HepG2 (cell line): Measurements from ENCODE around the gene MTCL1. TPM values are rescaled to one million over a fixed set of nuclear protein-coding genes. Genes with fewer than 3 reads are reported as not detected.

Experiments
- ATAC-seq: fragments of 200-7000 bp; cut with Tn5 transposase; 3 replicates; pipeline ENCODE4 v1.9.1; 2020; ENCODE audit warnings: mild to moderate bottlenecking, moderate library complexity
- BruUV-seq: library from RNA; stranded (reverse); fragments of 400-500 nt; replicated peaks from 2 replicates; lab custom pipeline; 2021; lab: Mats Ljungman, UMichigan
- CTCF ChIA-PET: fragments of 300-600 bp; formaldehyde crosslinking; extraction: SDS; loops from one replicate; lab custom pipeline; 2021; ENCODE audit warnings: low total read pairs, inconsistent platforms, low intra/inter-chr PET ratio; lab: Yijun Ruan, JAX
- POLR2A ChIA-PET: fragments of 350-600 bp; sonication (Branson Sonifier 250); formaldehyde crosslinking; loops from one replicate; lab custom pipeline; 2020; ENCODE audit warnings: antibody characterized with exemption, inconsistent platforms; lab: Yijun Ruan, JAX
- DNase-seq: peaks from one replicate; pipeline ENCODE4 v3.0.0-alpha.2; 2015; ENCODE audit warnings: low spot score
- FAIRE-seq: peaks from 3 replicates; lab custom pipeline; 2011; peaks lifted over from hg19 to GRCh38; lab: Jason Lieb, UNC
- H2AFZ ChIP-seq: one replicate; pipeline ENCODE4 v1.6.1; 2011; ENCODE audit warnings: low read length, inconsistent platforms
- H3K27ac ChIP-seq: fragments of 300-600 bp; 3 replicates; pipeline ENCODE4 v1.8.0; 2011; ENCODE audit warnings: mixed run types, mild to moderate bottlenecking, mixed read lengths, low read length, inconsistent platforms; ENCODE audit not compliant: insufficient read depth; ENCODE audit errors: extremely low read length
- H3K27me3 ChIP-seq, 2 experiments: fragments of 200-600 bp in 1 of 2; 2 replicates in 1 of 2; 3 replicates in 1 of 2; pipeline versions ENCODE4 v1.6.0 to v1.8.0; 2011; ENCODE audit warnings: low read length in 2 of 2, mild to moderate bottlenecking in 2 of 2, moderate library complexity in 2 of 2, inconsistent platforms in 1 of 2; ENCODE audit not compliant: insufficient read depth in 2 of 2, control insufficient read depth in 1 of 2
- H3K36me3 ChIP-seq, 2 experiments: fragments of 200-600 bp in 1 of 2; replicated peaks in 1 of 2; 2 replicates in 1 of 2; 3 replicates in 1 of 2; pipeline versions ENCODE4 v1.5.1 to v1.8.0; 2011; ENCODE audit warnings: low read length in 2 of 2, inconsistent platforms in 1 of 2; ENCODE audit not compliant: insufficient read depth in 2 of 2, control insufficient read depth in 1 of 2
- H3K4me1 ChIP-seq: 2 replicates; pipeline ENCODE4 v1.5.1; 2012; ENCODE audit warnings: low read length, inconsistent platforms; ENCODE audit not compliant: insufficient read depth
- H3K4me2 ChIP-seq: 2 replicates; pipeline ENCODE4 v1.6.0; 2011; ENCODE audit warnings: low read depth, low read length, inconsistent platforms
- H3K4me3 ChIP-seq, 3 experiments: fragments of 200-600 bp in 1 of 3; sonication (generic), shearing (Covaris generic) in 1 of 3; replicated peaks in 1 of 3; 2 replicates each; pipeline ENCODE4 v1.5.1; 2011 to 2016; ENCODE audit warnings: low read length in 3 of 3, inconsistent platforms in 2 of 3, low read depth in 2 of 3, mild to moderate bottlenecking in 2 of 3, control low read depth in 1 of 3, mixed read lengths in 1 of 3; ENCODE audit not compliant: insufficient read depth in 1 of 3
- H3K79me2 ChIP-seq: one replicate; pipeline ENCODE4 v1.6.1; 2011; ENCODE audit warnings: low read length, inconsistent platforms; ENCODE audit not compliant: insufficient read depth
- H3K9ac ChIP-seq: 2 replicates; pipeline ENCODE4 v1.6.0; 2011; ENCODE audit warnings: mild to moderate bottlenecking, low read depth, low read length, inconsistent platforms; ENCODE audit not compliant: insufficient read depth
- H3K9me3 ChIP-seq: 2 replicates; pipeline ENCODE4 v1.5.1; 2012; ENCODE audit warnings: mild to moderate bottlenecking, low read length
- H4K20me1 ChIP-seq: 2 replicates; pipeline ENCODE4 v1.6.0; 2011; ENCODE audit warnings: inconsistent platforms, mild to moderate bottlenecking, low read length, moderate library complexity; ENCODE audit not compliant: insufficient read depth
- DPF2 ChIP-seq: sonication (generic); formaldehyde crosslinking; IDR thresholded peaks from 2 replicates; pipeline ENCODE4 v1.4.0; 2020; ENCODE audit warnings: mild to moderate bottlenecking, low read depth, missing genetic modification reagents, borderline replicate concordance
- HES4 ChIP-seq: sonication (generic); formaldehyde crosslinking; IDR thresholded peaks from 2 replicates; pipeline ENCODE4 v1.9.0; 2021; ENCODE audit warnings: mild to moderate bottlenecking, missing genetic modification reagents, borderline replicate concordance
- MEIS2 ChIP-seq: sonication (generic); formaldehyde crosslinking; IDR thresholded peaks from 2 replicates; pipeline ENCODE4 v1.9.0; 2021; ENCODE audit warnings: mild to moderate bottlenecking, missing genetic modification reagents
- NFE2L1 ChIP-seq: sonication (generic); formaldehyde crosslinking; IDR thresholded peaks from 2 replicates; pipeline ENCODE4 v1.4.0; 2020; ENCODE audit warnings: missing genetic modification reagents, mild to moderate bottlenecking, borderline replicate concordance
- PTBP1 ChIP-seq: fragments of 200-400 bp; formaldehyde crosslinking; IDR thresholded peaks from 2 replicates; pipeline ENCODE4 v1.6.1; 2018; ENCODE audit warnings: low read length, low read depth; ENCODE audit not compliant: poor library complexity, severe bottlenecking
- SP4 ChIP-seq: sonication (generic); formaldehyde crosslinking; IDR thresholded peaks from 2 replicates; pipeline ENCODE4 v1.8.1; 2023; ENCODE audit warnings: mild to moderate bottlenecking, missing genetic modification reagents
- ZNF251 ChIP-seq: sonication (generic); formaldehyde crosslinking; IDR thresholded peaks from 2 replicates; pipeline ENCODE4 v1.9.0; 2021; ENCODE audit warnings: mild to moderate bottlenecking, missing genetic modification reagents
- WGBS: methylation state at CpG from one replicate; pipeline ENCODE4 v1.1.6; 2017; ENCODE audit warnings: low lambda C conversion rate; 5-methylcytosine and 5-hydroxymethylcytosine counted together
- in situ Hi-C: cut with HindIII; loops from 2 replicates; pipeline ENCODE4 v1.10.0; 2017; ENCODE audit warnings: low pct_unique_long_range_greater_than_20kb; ENCODE audit not compliant: extremely low pct_ligation_motif_present
- intact Hi-C: fragments of 100-400 bp; cut with micrococcal nuclease; formaldehyde crosslinking; loops from one replicate; pipeline ENCODE4 v1.10.0; 2022; ENCODE audit not compliant: unreplicated experiment
- polyA plus RNA-seq, 8 experiments: library from polyadenylated mRNA; depleted of rRNA in 3 of 8; stranded (reverse) in 7 of 8; unstranded in 1 of 8; fragments of >200 nt; fragmentation: Illumina TruSeq in 4 of 8; extraction: Trizol in 4 of 8; gene quantifications; 2 replicates each; pipeline versions ENCODE4 v1.2.1 to v1.2.3, GENCODE V29; 2011 to 2016; ENCODE audit warnings: low read depth in 4 of 8, missing spikeins in 1 of 8, mixed read lengths in 1 of 8; ENCODE audit not compliant: insufficient read depth in 1 of 8
- total RNA-seq, 5 experiments: library from RNA; depleted of rRNA; stranded (reverse); fragments of >200 nt; fragmentation: Illumina TruSeq; extraction: Trizol; gene quantifications; 2 replicates each; pipeline ENCODE4 v1.2.3, GENCODE V29; 2016; ENCODE audit warnings: low read depth in 1 of 5
- TF ChIP-seq, protein P1 (sequence below): sonication (generic); formaldehyde crosslinking; IDR thresholded peaks from 2 replicates; pipeline ENCODE4 v1.4.0; 2020; ENCODE audit warnings: mild to moderate bottlenecking, low read depth, missing genetic modification reagents
- TF ChIP-seq, protein P2 (sequence below): sonication (generic); formaldehyde crosslinking; IDR thresholded peaks from 2 replicates; pipeline ENCODE4 v1.5.0; 2020; ENCODE audit warnings: mild to moderate bottlenecking, low read depth, missing genetic modification reagents, borderline replicate concordance
- TF ChIP-seq, protein P3 (sequence below): sonication (generic); formaldehyde crosslinking; IDR thresholded peaks from 2 replicates; pipeline ENCODE4 v1.8.1; 2022; ENCODE audit warnings: low read depth, mild to moderate bottlenecking, missing genetic modification reagents

Gene MTCL1
- total and polyA plus RNA-seq, 2 of the 13 experiments (the other 11 are each of a cell fraction or from before 2014, with no cell fraction given): 3.1 to 3.2 TPM

GRCh38 chr18:8869696-8870095 lies 164.3 kb downstream of the MTCL1 start:
- Histone ChIP-seq H3K27ac (no peak overlapping the region), H3K4me1 (peaks cover 9% of the 10 kb centered on the region), H4K20me1 (no peaks in the 10 kb centered on the region), H3K4me2 (no peak overlapping the region), H3K9me3 (no peaks in the 10 kb centered on the region), H2AFZ (no peak overlapping the region), H3K4me3 (no peak overlapping the region), H3K9ac (no peak overlapping the region), H3K27me3 (no peaks in the 10 kb centered on the region; a peak in 2 of 5 replicates), H3K79me2 (no peaks in the 10 kb centered on the region), H3K36me3 (no peaks in the 10 kb centered on the region)
- intact Hi-C loops: no loop called here
- DNase-seq: no peak
- ChIA-PET POLR2A (no interaction called here), CTCF (no interaction called here)
- ATAC-seq: no peak
- 23% methylated on average over 5 of the region's 5 CpGs for WGBS
- no TSS peak for BruUV-seq
- in situ Hi-C loops: no loop called here
- no peak for FAIRE-seq
- TF ChIP-seq MEIS2 (no peak), ZNF251 (no peak), DPF2 (no peak), HES4 (CRISPR knock-in tag) (no peak), PTBP1 (no peak), SP4 (CRISPR knock-in tag) (no peak)
- TF ChIP-seq, protein P1, sequence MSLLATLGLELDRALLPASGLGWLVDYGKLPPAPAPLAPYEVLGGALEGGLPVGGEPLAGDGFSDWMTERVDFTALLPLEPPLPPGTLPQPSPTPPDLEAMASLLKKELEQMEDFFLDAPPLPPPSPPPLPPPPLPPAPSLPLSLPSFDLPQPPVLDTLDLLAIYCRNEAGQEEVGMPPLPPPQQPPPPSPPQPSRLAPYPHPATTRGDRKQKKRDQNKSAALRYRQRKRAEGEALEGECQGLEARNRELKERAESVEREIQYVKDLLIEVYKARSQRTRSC (CRISPR knock-in tag): no peak

DNA sequence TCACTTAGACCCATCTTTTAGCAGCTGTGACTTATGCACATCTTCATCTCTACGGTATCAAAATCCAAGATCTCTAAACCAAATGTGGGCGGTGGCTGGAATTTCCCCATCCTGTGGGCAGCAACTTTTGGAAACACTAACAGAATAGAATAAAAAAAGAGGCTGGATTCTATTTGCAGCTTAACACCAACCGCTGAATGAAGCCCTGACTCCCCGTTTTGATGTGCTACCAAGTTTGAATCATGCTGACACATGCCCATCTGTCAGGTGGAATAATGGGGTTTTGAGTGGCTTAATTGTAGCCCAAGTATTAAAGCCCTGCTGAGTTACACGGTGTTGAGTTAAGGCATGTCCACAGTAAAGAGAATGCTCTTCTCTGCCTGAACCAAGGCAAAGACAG lies 165.2 kb downstream of the MTCL1 start:
- ChIA-PET POLR2A (no interaction called here), CTCF (no interaction called here)
- H3K79me2 ChIP-seq: no peaks in the 10 kb centered on the region
- H3K27me3 ChIP-seq: no peaks in the 10 kb centered on the region; a peak in 2 of 5 replicates
- no peaks in the 10 kb centered on the region for H4K20me1 ChIP-seq
- H3K4me1 ChIP-seq: peaks cover 14% of the 10 kb centered on the region
- 19% methylated on average over 5 of the region's 5 CpGs for WGBS
- no peaks in the 10 kb centered on the region for H3K36me3 ChIP-seq
- FAIRE-seq: no peak
- H3K9me3 ChIP-seq: no peaks in the 10 kb centered on the region
- no peak overlapping the region for H3K4me3 ChIP-seq
- BruUV-seq: no TSS peak
- no peak overlapping the region for H3K4me2 ChIP-seq
- H2AFZ ChIP-seq: no peak overlapping the region
- TF ChIP-seq, protein P2, sequence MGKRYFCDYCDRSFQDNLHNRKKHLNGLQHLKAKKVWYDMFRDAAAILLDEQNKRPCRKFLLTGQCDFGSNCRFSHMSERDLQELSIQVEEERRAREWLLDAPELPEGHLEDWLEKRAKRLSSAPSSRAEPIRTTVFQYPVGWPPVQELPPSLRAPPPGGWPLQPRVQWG: no peak
- no peak for TF ChIP-seq NFE2L1 (CRISPR knock-in tag)
- TF ChIP-seq, protein P3, sequence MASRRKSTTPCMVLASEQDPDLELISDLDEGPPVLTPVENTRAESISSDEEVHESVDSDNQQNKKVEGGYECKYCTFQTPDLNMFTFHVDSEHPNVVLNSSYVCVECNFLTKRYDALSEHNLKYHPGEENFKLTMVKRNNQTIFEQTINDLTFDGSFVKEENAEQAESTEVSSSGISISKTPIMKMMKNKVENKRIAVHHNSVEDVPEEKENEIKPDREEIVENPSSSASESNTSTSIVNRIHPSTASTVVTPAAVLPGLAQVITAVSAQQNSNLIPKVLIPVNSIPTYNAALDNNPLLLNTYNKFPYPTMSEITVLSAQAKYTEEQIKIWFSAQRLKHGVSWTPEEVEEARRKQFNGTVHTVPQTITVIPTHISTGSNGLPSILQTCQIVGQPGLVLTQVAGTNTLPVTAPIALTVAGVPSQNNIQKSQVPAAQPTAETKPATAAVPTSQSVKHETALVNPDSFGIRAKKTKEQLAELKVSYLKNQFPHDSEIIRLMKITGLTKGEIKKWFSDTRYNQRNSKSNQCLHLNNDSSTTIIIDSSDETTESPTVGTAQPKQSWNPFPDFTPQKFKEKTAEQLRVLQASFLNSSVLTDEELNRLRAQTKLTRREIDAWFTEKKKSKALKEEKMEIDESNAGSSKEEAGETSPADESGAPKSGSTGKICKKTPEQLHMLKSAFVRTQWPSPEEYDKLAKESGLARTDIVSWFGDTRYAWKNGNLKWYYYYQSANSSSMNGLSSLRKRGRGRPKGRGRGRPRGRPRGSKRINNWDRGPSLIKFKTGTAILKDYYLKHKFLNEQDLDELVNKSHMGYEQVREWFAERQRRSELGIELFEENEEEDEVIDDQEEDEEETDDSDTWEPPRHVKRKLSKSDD (CRISPR knock-in tag): no peak
- DNase-seq: no peak
- in situ Hi-C loops: no loop called here
- H3K27ac ChIP-seq: no peak overlapping the region
- no peak overlapping the region for H3K9ac ChIP-seq
- no peak for ATAC-seq
- intact Hi-C loops: no loop called here
